ENCODE data around the gene SLC35D1.

- TF ChIP-seq YY1 (IDR thresholded peaks at IDR 0.05) (no peak), CTCF (IDR thresholded peaks at IDR 0.05; ENCODE audit: low read depth, low read length, missing input control) (no peak), RAD21 (IDR thresholded peaks at IDR 0.05) (no peak), MAX (IDR thresholded peaks at IDR 0.05) (no peak), ATF3 (IDR thresholded peaks at IDR 0.05) (no peak), RXRA (IDR thresholded peaks at IDR 0.05) (no peak), REST (IDR thresholded peaks at IDR 0.05) (no peak), ZBTB33 (IDR thresholded peaks at IDR 0.05) (no peak), JUND (IDR thresholded peaks at IDR 0.05) (no peak), SP1 (IDR thresholded peaks at IDR 0.05) (no peak), GABPA (IDR thresholded peaks at IDR 0.05 in 1 of 2, conservative IDR thresholded peaks at IDR 0.05 in 1 of 2) (no peak), TAF1 (conservative IDR thresholded peaks at IDR 0.05) (no peak), NR2F2 (IDR thresholded peaks at IDR 0.05) (no peak)
Measured at GRCh38 chr1:67051196-67051595, 2.8 kb downstream of the SLC35D1 start.

All from liver (tissue), 3 donors.